WTC11 (cell line): ENCODE measurements around the gene LYAR. TPM values are rescaled to one million over a fixed set of nuclear protein-coding genes. Genes with fewer than 3 reads are reported as not detected.

Source experiments
- ATAC-seq: fragments of 200-7000 bp; cut with Tn5 transposase; 2 replicates; pipeline ENCODE4 v1.10.0; 2021; ENCODE audit warnings: mild to moderate bottlenecking, moderate library complexity
- CTCF ChIA-PET: fragments of 300-600 bp; sonication (Branson Sonifier 250); formaldehyde crosslinking; loops from one replicate; lab custom pipeline; 2021; ENCODE audit warnings: antibody characterized with exemption; lab: Charles Lee
- POLR2A ChIA-PET: fragments of 350-600 bp; sonication (Branson Sonifier 250); formaldehyde crosslinking; loops from one replicate; lab custom pipeline; 2021; ENCODE audit warnings: antibody characterized with exemption; lab: Charles Lee
- DNase-seq: peaks from one replicate; pipeline ENCODE4 v3.0.0; 2021; ENCODE audit warnings: low spot score
- H3K27ac Mint-ChIP-seq: 2 replicates; pipeline ENCODE4 v1.8.0; 2021; ENCODE audit warnings: mixed read lengths
- H3K27me3 Mint-ChIP-seq: 2 replicates; pipeline ENCODE4 v1.8.0; 2021; ENCODE audit warnings: low read depth, mild to moderate bottlenecking, moderate library complexity, mixed read lengths
- H3K36me3 Mint-ChIP-seq: 2 replicates; pipeline ENCODE4 v1.8.0; 2021; ENCODE audit warnings: mixed read lengths
- H3K4me1 Mint-ChIP-seq: 2 replicates; pipeline ENCODE4 v1.8.0; 2022; ENCODE audit warnings: mixed read lengths
- H3K4me3 Mint-ChIP-seq: 2 replicates; pipeline ENCODE4 v1.8.0; 2021; ENCODE audit warnings: mild to moderate bottlenecking, moderate library complexity, mixed read lengths
- H3K9me3 Mint-ChIP-seq: 2 replicates; pipeline ENCODE4 v1.8.0; 2021; ENCODE audit warnings: mixed read lengths
- ATF1 ChIP-seq: sonication (generic); formaldehyde crosslinking; IDR thresholded peaks from 2 replicates; pipeline ENCODE4 v1.8.1; 2023; ENCODE audit warnings: mild to moderate bottlenecking, moderate library complexity, missing genetic modification reagents
- ATF2 ChIP-seq: sonication (generic); formaldehyde crosslinking; IDR thresholded peaks from 2 replicates; pipeline ENCODE4 v1.8.1; 2022; ENCODE audit warnings: low read depth, missing genetic modification reagents, borderline replicate concordance
- CREM ChIP-seq: sonication (generic); formaldehyde crosslinking; IDR thresholded peaks from 2 replicates; pipeline ENCODE4 v1.8.1; 2022; ENCODE audit warnings: mild to moderate bottlenecking, missing genetic modification reagents, moderate library complexity
- FOXP1 ChIP-seq: sonication (generic); formaldehyde crosslinking; IDR thresholded peaks from 2 replicates; pipeline ENCODE4 v1.8.0; 2022; ENCODE audit warnings: missing genetic modification reagents, mild to moderate bottlenecking, moderate library complexity, borderline replicate concordance
- GABPB1 ChIP-seq: sonication (generic); formaldehyde crosslinking; IDR thresholded peaks from 2 replicates; pipeline ENCODE4 v1.8.1; 2023; ENCODE audit warnings: mild to moderate bottlenecking, missing genetic modification reagents
- GRHL2 ChIP-seq: fragments of 250-450 bp; sonication (Bioruptor Pico); IDR thresholded peaks from 2 replicates; pipeline ENCODE4 v1.8.0; 2022; ENCODE audit warnings: mild to moderate bottlenecking, moderate library complexity; ENCODE audit not compliant: insufficient replicate concordance, severe bottlenecking
- HMGA2 ChIP-seq: fragments of 250-450 bp; sonication (Bioruptor Pico); IDR thresholded peaks from 2 replicates; pipeline ENCODE4 v1.4.0; 2021; ENCODE audit warnings: mild to moderate bottlenecking, moderate library complexity
- JAZF1 ChIP-seq: fragments of 250-450 bp; sonication (Bioruptor Pico); IDR thresholded peaks from 2 replicates; pipeline ENCODE4 v1.9.0; 2021; ENCODE audit warnings: moderate library complexity, mild to moderate bottlenecking, inconsistent platforms
- JUN ChIP-seq: sonication (generic); formaldehyde crosslinking; IDR thresholded peaks from 2 replicates; pipeline ENCODE4 v1.8.0; 2023; ENCODE audit warnings: mild to moderate bottlenecking, missing genetic modification reagents
- MAX ChIP-seq: sonication (generic); formaldehyde crosslinking; IDR thresholded peaks from 2 replicates; pipeline ENCODE4 v1.8.0; 2022; ENCODE audit warnings: mild to moderate bottlenecking, missing genetic modification reagents
- NFE2L1 ChIP-seq: sonication (generic); formaldehyde crosslinking; IDR thresholded peaks from 2 replicates; pipeline ENCODE4 v1.8.1; 2023; ENCODE audit warnings: missing genetic modification reagents
- TEAD4 ChIP-seq: sonication (generic); formaldehyde crosslinking; IDR thresholded peaks from 2 replicates; pipeline ENCODE4 v1.8.0; 2022; ENCODE audit warnings: mild to moderate bottlenecking, missing genetic modification reagents
- TP53 ChIP-seq: sonication (generic); formaldehyde crosslinking; IDR thresholded peaks from 2 replicates; pipeline ENCODE4 v1.8.1; 2023; ENCODE audit warnings: mild to moderate bottlenecking, missing genetic modification reagents
- ZNF121 ChIP-seq: sonication (generic); formaldehyde crosslinking; IDR thresholded peaks from 2 replicates; pipeline ENCODE4 v1.8.0; 2023; ENCODE audit warnings: missing genetic modification reagents
- ZNF219 ChIP-seq: sonication (generic); formaldehyde crosslinking; IDR thresholded peaks from 2 replicates; pipeline ENCODE4 v1.8.0; 2023; ENCODE audit warnings: missing genetic modification reagents, mild to moderate bottlenecking, borderline replicate concordance
- ZNF232 ChIP-seq: sonication (generic); formaldehyde crosslinking; IDR thresholded peaks from 2 replicates; pipeline ENCODE4 v1.8.0; 2022; ENCODE audit warnings: mild to moderate bottlenecking, missing genetic modification reagents
- ZNF396 ChIP-seq: fragments of 250-450 bp; sonication (Bioruptor Pico); IDR thresholded peaks from 2 replicates; pipeline ENCODE4 v1.8.0; 2021; ENCODE audit warnings: mild to moderate bottlenecking, moderate library complexity, borderline replicate concordance
- ZNF416 ChIP-seq: fragments of 250-450 bp; sonication (Bioruptor Pico); IDR thresholded peaks from 2 replicates; pipeline ENCODE4 v1.9.0; 2021; ENCODE audit warnings: mild to moderate bottlenecking, inconsistent platforms
- ZSCAN18 ChIP-seq: fragments of 250-450 bp; sonication (Bioruptor Pico); IDR thresholded peaks from 2 replicates; pipeline ENCODE4 v2.1.2; 2022; ENCODE audit warnings: mild to moderate bottlenecking, moderate library complexity
- total RNA-seq: library from RNA; stranded (reverse); gene quantifications from 3 replicates; pipeline ENCODE4 v1.2.3, GENCODE V29; 2021
- TF ChIP-seq, protein P1 (sequence below): fragments of 250-450 bp; sonication (Bioruptor Pico); IDR thresholded peaks from 2 replicates; pipeline ENCODE4 v1.8.0; 2021; ENCODE audit warnings: mild to moderate bottlenecking
- TF ChIP-seq, protein P2 (sequence below): fragments of 250-450 bp; sonication (Bioruptor Pico); IDR thresholded peaks from 2 replicates; pipeline ENCODE4 v1.9.0; 2021; ENCODE audit warnings: mild to moderate bottlenecking
- TF ChIP-seq, protein P3 (sequence below): fragments of 250-450 bp; sonication (Bioruptor Pico); IDR thresholded peaks from 2 replicates; pipeline ENCODE4 v1.9.0; 2021; ENCODE audit warnings: mild to moderate bottlenecking, borderline replicate concordance

LYAR gene
- total RNA-seq, 1 experiment from 2014 or later: 36.8 TPM

DNA sequence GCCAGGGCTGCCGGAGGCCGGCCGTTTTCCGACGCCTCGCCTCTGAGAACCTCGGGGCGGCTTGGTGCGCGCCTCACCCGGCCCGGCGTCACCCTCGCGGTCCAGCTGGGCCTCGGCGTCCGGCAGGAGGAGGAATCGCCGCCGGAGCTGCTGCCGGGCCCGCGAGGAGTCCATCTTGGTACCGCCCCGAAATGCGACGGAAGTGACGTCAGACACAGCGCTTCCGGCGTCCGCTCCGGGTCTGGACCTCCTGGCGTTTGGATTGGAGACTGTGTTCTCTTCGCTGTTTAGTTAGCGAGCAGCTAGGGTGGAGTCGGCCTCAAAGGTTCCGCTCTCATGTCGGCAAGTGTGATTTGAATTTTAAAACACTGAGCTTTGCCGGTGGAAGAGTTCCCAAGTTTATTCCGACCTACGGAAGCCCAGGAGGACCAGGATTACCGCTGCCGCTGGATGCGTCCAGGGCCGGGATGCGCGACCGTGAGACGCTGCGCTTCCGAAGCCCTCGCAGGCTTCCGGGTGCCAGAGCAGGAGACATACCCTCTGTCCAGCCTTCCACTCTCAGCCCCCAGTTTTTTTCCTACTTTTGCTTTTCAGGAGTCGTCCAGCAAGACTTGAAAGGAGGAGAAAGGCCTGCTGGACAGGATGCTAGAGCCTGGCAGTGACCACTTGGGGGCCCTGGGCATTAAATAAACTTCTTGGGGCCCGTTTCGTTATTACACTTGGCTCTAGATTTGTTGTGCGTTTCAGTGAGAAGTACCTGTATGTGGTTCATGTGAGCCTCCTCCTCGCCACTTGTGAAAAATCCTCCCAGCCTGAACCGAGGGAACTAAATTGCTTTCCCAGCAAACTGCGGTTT is 41.7 kb downstream of the LYAR start, which contains the start of gene TMEM128 (continued):
- TF ChIP-seq TP53 (CRISPR knock-in tag): 0 out of 2 replicates have a peak, but pooled peaks have one; percentile 53
- TF ChIP-seq NFE2L1 (CRISPR knock-in tag): 0 out of 2 replicates have a peak, but pooled peaks have one; percentile 51
- peak; percentile 77 for TF ChIP-seq FOXP1 (CRISPR knock-in tag)
- TF ChIP-seq, all 79 proteins: peak for 20

DNA sequence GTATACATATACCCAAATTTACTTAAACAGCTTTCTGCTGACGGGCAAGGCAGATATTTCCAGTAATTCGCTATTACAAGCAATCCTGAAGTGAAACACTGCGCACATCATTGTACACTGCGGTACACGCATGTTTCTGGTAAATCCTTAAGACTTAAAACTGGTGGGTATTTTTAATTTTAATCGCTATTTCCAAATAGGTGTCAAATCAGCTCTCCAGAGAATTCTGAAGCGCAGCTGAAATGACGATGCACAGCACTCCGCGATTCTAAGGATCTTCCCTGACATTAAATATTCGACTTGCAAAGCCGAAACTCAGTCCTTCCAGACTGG is 42.3 kb downstream of the LYAR start:
- no peak for TF ChIP-seq JUN
- no peak for TF ChIP-seq NFE2L1 (CRISPR knock-in tag)
- TF ChIP-seq ZNF416 (CRISPR knock-in tag): no peak
- no peak for TF ChIP-seq ATF2 (CRISPR knock-in tag)
- 0 out of 2 replicates have a peak, but pooled peaks have one; percentile 5 for TF ChIP-seq MAX (CRISPR knock-in tag)
- ATAC-seq (no peak), DNase-seq (no peak)
- Mint-ChIP-seq H3K9me3 (no peaks in the 10 kb centered on the region), H3K4me3 (peak overlapping the region; percentile 97), H3K36me3 (peaks cover 26% of the 10 kb centered on the region), H3K27me3 (peaks cover 8% of the 10 kb centered on the region), H3K4me1 (peaks cover 14% of the 10 kb centered on the region), H3K27ac (peak overlapping the region; percentile 99)
- ChIA-PET CTCF (interaction anchor here (0.8 to 1.9 kb wide), 6 partner anchors 9 to 158 kb away, joined by 3 to 6 read pairs (median 4); no protein-coding TSS in a partner anchor), POLR2A (interaction anchor here (0.9 kb wide), 1 partner anchor 42 kb away, joined by 3 read pairs; the partner anchor contains the start of genes LYAR and ZBTB49)

- no peak for ATAC-seq
- ChIA-PET CTCF (no interaction called here), POLR2A (no interaction called here)
- no peak overlapping the region for H3K4me3 Mint-ChIP-seq
- H3K27me3 Mint-ChIP-seq: no peaks in the 10 kb centered on the region
- H3K27ac Mint-ChIP-seq: no peak overlapping the region
- peaks cover 43% of the 10 kb centered on the region for H3K36me3 Mint-ChIP-seq
- H3K9me3 Mint-ChIP-seq: no peaks in the 10 kb centered on the region
- H3K4me1 Mint-ChIP-seq: peaks cover 14% of the 10 kb centered on the region
- no peak for DNase-seq
- TF ChIP-seq ATF1 (CRISPR knock-in tag): no peak
- TF ChIP-seq CREM (CRISPR knock-in tag): no peak
- TF ChIP-seq, protein P1, sequence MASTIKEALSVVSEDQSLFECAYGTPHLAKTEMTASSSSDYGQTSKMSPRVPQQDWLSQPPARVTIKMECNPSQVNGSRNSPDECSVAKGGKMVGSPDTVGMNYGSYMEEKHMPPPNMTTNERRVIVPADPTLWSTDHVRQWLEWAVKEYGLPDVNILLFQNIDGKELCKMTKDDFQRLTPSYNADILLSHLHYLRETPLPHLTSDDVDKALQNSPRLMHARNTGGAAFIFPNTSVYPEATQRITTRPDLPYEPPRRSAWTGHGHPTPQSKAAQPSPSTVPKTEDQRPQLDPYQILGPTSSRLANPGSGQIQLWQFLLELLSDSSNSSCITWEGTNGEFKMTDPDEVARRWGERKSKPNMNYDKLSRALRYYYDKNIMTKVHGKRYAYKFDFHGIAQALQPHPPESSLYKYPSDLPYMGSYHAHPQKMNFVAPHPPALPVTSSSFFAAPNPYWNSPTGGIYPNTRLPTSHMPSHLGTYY (CRISPR knock-in tag): no peak
- no peak for TF ChIP-seq ZNF121 (CRISPR knock-in tag)
- no peak for TF ChIP-seq ZNF232 (CRISPR knock-in tag)
- TF ChIP-seq, protein P2, sequence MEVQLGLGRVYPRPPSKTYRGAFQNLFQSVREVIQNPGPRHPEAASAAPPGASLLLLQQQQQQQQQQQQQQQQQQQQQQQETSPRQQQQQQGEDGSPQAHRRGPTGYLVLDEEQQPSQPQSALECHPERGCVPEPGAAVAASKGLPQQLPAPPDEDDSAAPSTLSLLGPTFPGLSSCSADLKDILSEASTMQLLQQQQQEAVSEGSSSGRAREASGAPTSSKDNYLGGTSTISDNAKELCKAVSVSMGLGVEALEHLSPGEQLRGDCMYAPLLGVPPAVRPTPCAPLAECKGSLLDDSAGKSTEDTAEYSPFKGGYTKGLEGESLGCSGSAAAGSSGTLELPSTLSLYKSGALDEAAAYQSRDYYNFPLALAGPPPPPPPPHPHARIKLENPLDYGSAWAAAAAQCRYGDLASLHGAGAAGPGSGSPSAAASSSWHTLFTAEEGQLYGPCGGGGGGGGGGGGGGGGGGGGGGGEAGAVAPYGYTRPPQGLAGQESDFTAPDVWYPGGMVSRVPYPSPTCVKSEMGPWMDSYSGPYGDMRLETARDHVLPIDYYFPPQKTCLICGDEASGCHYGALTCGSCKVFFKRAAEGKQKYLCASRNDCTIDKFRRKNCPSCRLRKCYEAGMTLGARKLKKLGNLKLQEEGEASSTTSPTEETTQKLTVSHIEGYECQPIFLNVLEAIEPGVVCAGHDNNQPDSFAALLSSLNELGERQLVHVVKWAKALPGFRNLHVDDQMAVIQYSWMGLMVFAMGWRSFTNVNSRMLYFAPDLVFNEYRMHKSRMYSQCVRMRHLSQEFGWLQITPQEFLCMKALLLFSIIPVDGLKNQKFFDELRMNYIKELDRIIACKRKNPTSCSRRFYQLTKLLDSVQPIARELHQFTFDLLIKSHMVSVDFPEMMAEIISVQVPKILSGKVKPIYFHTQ: no peak
- TF ChIP-seq, protein P3, sequence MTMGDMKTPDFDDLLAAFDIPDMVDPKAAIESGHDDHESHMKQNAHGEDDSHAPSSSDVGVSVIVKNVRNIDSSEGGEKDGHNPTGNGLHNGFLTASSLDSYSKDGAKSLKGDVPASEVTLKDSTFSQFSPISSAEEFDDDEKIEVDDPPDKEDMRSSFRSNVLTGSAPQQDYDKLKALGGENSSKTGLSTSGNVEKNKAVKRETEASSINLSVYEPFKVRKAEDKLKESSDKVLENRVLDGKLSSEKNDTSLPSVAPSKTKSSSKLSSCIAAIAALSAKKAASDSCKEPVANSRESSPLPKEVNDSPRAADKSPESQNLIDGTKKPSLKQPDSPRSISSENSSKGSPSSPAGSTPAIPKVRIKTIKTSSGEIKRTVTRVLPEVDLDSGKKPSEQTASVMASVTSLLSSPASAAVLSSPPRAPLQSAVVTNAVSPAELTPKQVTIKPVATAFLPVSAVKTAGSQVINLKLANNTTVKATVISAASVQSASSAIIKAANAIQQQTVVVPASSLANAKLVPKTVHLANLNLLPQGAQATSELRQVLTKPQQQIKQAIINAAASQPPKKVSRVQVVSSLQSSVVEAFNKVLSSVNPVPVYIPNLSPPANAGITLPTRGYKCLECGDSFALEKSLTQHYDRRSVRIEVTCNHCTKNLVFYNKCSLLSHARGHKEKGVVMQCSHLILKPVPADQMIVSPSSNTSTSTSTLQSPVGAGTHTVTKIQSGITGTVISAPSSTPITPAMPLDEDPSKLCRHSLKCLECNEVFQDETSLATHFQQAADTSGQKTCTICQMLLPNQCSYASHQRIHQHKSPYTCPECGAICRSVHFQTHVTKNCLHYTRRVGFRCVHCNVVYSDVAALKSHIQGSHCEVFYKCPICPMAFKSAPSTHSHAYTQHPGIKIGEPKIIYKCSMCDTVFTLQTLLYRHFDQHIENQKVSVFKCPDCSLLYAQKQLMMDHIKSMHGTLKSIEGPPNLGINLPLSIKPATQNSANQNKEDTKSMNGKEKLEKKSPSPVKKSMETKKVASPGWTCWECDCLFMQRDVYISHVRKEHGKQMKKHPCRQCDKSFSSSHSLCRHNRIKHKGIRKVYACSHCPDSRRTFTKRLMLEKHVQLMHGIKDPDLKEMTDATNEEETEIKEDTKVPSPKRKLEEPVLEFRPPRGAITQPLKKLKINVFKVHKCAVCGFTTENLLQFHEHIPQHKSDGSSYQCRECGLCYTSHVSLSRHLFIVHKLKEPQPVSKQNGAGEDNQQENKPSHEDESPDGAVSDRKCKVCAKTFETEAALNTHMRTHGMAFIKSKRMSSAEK (CRISPR knock-in tag): no peak
- TF ChIP-seq GABPB1 (CRISPR knock-in tag): no peak
- TF ChIP-seq ZNF219 (CRISPR knock-in tag): no peak
- TF ChIP-seq ZNF396: no peak
- no peak for TF ChIP-seq GRHL2 (CRISPR knock-in tag)
- no peak for TF ChIP-seq TEAD4 (CRISPR knock-in tag)
- no peak for TF ChIP-seq HMGA2 (CRISPR knock-in tag)
- TF ChIP-seq ZSCAN18: no peak
- TF ChIP-seq JAZF1 (CRISPR knock-in tag): no peak
Observed at GRCh38 chr4:4245172-4245571, 44.8 kb downstream of the LYAR start.
